ENCODE results near the gene ITGB8.

GRCh38 chr7:20358106-20358505, 27.4 kb downstream of the ITGB8 start:
- TF ChIP-seq ZFP30 (CRISPR knock-in tag; IDR thresholded peaks at IDR 0.05) (no peak), PATZ1 (CRISPR knock-in tag; IDR thresholded peaks at IDR 0.05; ENCODE audit: borderline replicate concordance) (no peak), CREB5 (CRISPR knock-in tag; IDR thresholded peaks at IDR 0.05; ENCODE audit: low read depth) (no peak), ZC3H10 (CRISPR knock-in tag; IDR thresholded peaks at IDR 0.05) (no peak), GLIS3 (CRISPR knock-in tag; IDR thresholded peaks at IDR 0.05) (no peak), ZNF70 (CRISPR knock-in tag; IDR thresholded peaks at IDR 0.05) (no peak), CSRNP3 (CRISPR knock-in tag; IDR thresholded peaks at IDR 0.05) (no peak), OSR1 (CRISPR knock-in tag; IDR thresholded peaks at IDR 0.05) (no peak), ESRRG (CRISPR knock-in tag; IDR thresholded peaks at IDR 0.05) (no peak)
